Mesenchymal stem cell (in vitro differentiated cells and primary cell): ENCODE results near the gene NT5C1B.

ENCODE experiments used
- DNase-seq: peaks from one replicate; pipeline ENCODE4 v3.0.0-alpha.2; 2013
- H2AFZ ChIP-seq: one replicate; pipeline ENCODE4 v1.6.1; 2013; ENCODE audit warnings: low read depth, mild to moderate bottlenecking, control low read depth, inconsistent platforms, low read length, moderate library complexity
- H2AK5ac ChIP-seq: 2 replicates; pipeline ENCODE4 v1.6.1; 2013; ENCODE audit warnings: low read length, moderate library complexity, mild to moderate bottlenecking, inconsistent platforms; ENCODE audit not compliant: severe bottlenecking
- H2BK120ac ChIP-seq: one replicate; pipeline ENCODE4 v1.6.1; 2013; ENCODE audit warnings: low read depth, mild to moderate bottlenecking, inconsistent platforms, low read length, moderate library complexity
- H2BK12ac ChIP-seq, 2 experiments: one replicate each; pipeline ENCODE4 v1.6.1; 2013; ENCODE audit warnings: inconsistent platforms in 2 of 2, low read length in 2 of 2, mild to moderate bottlenecking in 2 of 2, moderate library complexity in 2 of 2, control low read depth in 1 of 2
- H2BK15ac ChIP-seq: one replicate; pipeline ENCODE4 v1.6.1; 2013; ENCODE audit warnings: mild to moderate bottlenecking, low read depth, inconsistent platforms; ENCODE audit not compliant: poor library complexity, severe bottlenecking
- H2BK5ac ChIP-seq: 2 replicates; pipeline ENCODE4 v1.6.1; 2013; ENCODE audit warnings: low read depth, mild to moderate bottlenecking, low read length, control low read depth, inconsistent platforms; ENCODE audit not compliant: poor library complexity, severe bottlenecking
- H3K14ac ChIP-seq, 2 experiments: one replicate each; pipeline ENCODE4 v1.6.1; 2013; ENCODE audit warnings: inconsistent platforms in 2 of 2, low read length in 2 of 2, control low read depth in 1 of 2, mild to moderate bottlenecking in 1 of 2, moderate library complexity in 1 of 2
- H3K18ac ChIP-seq, 2 experiments: one replicate each; pipeline ENCODE4 v1.6.1; 2013; ENCODE audit warnings: inconsistent platforms in 2 of 2, low read length in 2 of 2, control low read depth in 1 of 2, low read depth in 1 of 2, mild to moderate bottlenecking in 1 of 2
- H3K23ac ChIP-seq, 2 experiments: one replicate each; pipeline ENCODE4 v1.6.1; 2013; ENCODE audit warnings: inconsistent platforms in 2 of 2, low read length in 2 of 2, mild to moderate bottlenecking in 2 of 2, moderate library complexity in 2 of 2, control low read depth in 1 of 2
- H3K27ac ChIP-seq: 2 replicates; pipeline ENCODE4 v1.5.1; 2013; ENCODE audit warnings: mild to moderate bottlenecking, moderate library complexity, low read length, control low read depth, inconsistent platforms; ENCODE audit not compliant: poor library complexity, severe bottlenecking
- H3K27me3 ChIP-seq, 2 experiments: 2 replicates each; pipeline versions ENCODE4 v1.6.1 to v1.7.0; 2013; ENCODE audit warnings: low read length in 2 of 2, mild to moderate bottlenecking in 2 of 2, moderate library complexity in 2 of 2, control low read depth in 1 of 2, inconsistent platforms in 1 of 2; ENCODE audit not compliant: control insufficient read depth in 1 of 2, insufficient read depth in 1 of 2
- H3K36me3 ChIP-seq, 2 experiments: 2 replicates each; pipeline versions ENCODE4 v1.6.1 to v1.7.0; 2013; ENCODE audit warnings: low read length in 2 of 2, control low read depth in 1 of 2, inconsistent platforms in 1 of 2, low read depth in 1 of 2, mild to moderate bottlenecking in 1 of 2; ENCODE audit not compliant: insufficient read depth in 2 of 2, control insufficient read depth in 1 of 2
- H3K4ac ChIP-seq, 2 experiments: one replicate each; pipeline ENCODE4 v1.6.1; 2013; ENCODE audit warnings: inconsistent platforms in 2 of 2, low read length in 2 of 2, mild to moderate bottlenecking in 2 of 2, moderate library complexity in 2 of 2, control low read depth in 1 of 2, low read depth in 1 of 2
- H3K4me1 ChIP-seq: 2 replicates; pipeline ENCODE4 v1.6.1; 2013; ENCODE audit warnings: low read depth, low read length, control low read depth; ENCODE audit not compliant: control insufficient read depth, insufficient read depth
- H3K4me2 ChIP-seq: 2 replicates; pipeline ENCODE4 v1.6.1; 2013; ENCODE audit warnings: low read length, mild to moderate bottlenecking, inconsistent platforms; ENCODE audit not compliant: poor library complexity, severe bottlenecking
- H3K4me3 ChIP-seq, 2 experiments: 2 replicates each; pipeline versions ENCODE4 v1.5.1 to v1.7.0; 2013; ENCODE audit warnings: low read length in 2 of 2, mild to moderate bottlenecking in 2 of 2, control low read depth in 1 of 2, low read depth in 1 of 2; ENCODE audit not compliant: insufficient read depth in 1 of 2
- H3K79me1 ChIP-seq: replicated peaks from 2 replicates; pipeline ENCODE4 v1.6.1; 2013; ENCODE audit warnings: mild to moderate bottlenecking, control low read depth, low read length, inconsistent platforms; ENCODE audit not compliant: poor library complexity, severe bottlenecking
- H3K9ac ChIP-seq: 2 replicates; pipeline ENCODE4 v1.7.0; 2013; ENCODE audit warnings: mild to moderate bottlenecking, low read length, moderate library complexity
- H3K9me3 ChIP-seq: 2 replicates; pipeline ENCODE4 v1.7.0; 2013; ENCODE audit warnings: mild to moderate bottlenecking, low read length; ENCODE audit not compliant: control insufficient read depth
- H4K8ac ChIP-seq: one replicate; pipeline ENCODE4 v1.6.1; 2013; ENCODE audit warnings: inconsistent platforms, mild to moderate bottlenecking, low read length, moderate library complexity
- H4K91ac ChIP-seq: one replicate; pipeline ENCODE4 v1.6.1; 2013; ENCODE audit warnings: mild to moderate bottlenecking, low read length, inconsistent platforms
- WGBS: methylation state at CpG from one replicate; pipeline ENCODE4 v1.1.7; 2013; ENCODE audit warnings: mixed read lengths; 5-methylcytosine and 5-hydroxymethylcytosine counted together

Gene NT5C1B

DNA sequence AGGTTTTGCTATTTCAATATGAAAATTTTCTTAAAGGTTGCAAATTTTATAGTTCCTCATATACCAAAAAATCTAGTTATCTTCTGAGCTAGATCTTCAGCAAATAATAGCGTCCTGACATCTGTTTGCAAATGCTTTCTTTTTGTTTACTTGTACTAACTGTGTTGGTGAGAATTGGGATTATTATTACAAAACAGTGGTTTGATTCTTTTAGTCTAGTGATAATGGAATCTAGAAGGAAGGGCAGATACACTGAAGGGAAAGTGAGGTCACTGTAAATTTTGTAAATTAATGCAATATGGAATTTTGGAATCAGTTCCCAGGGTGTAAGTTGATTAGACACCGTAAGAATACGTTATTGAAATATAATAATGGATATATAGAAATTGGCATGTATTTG, 36.2 kb upstream of the NT5C1B start:
- peak overlapping the region; percentile 63 for H3K9ac ChIP-seq
- WGBS = 88% methylated on average over 1 of the region's 3 CpGs
- H2AFZ ChIP-seq = no peak overlapping the region
- no peak overlapping the region for H2BK120ac ChIP-seq
- no peaks in the 10 kb centered on the region for H3K79me1 ChIP-seq
- H3K18ac ChIP-seq = no peak overlapping the region
- no peak overlapping the region for H2BK12ac ChIP-seq
- H2BK15ac ChIP-seq = no peak overlapping the region
- no peaks in the 10 kb centered on the region for H3K9me3 ChIP-seq
- no peaks in the 10 kb centered on the region for H3K27me3 ChIP-seq
- no peaks in the 10 kb centered on the region for H3K36me3 ChIP-seq
- no peak overlapping the region for H2BK5ac ChIP-seq
- H3K4me1 ChIP-seq = peaks cover 2% of the 10 kb centered on the region
- DNase-seq = no peak
- H4K8ac ChIP-seq = no peak overlapping the region
- no peak overlapping the region for H4K91ac ChIP-seq
- H3K4ac ChIP-seq = no peak overlapping the region
- H3K27ac ChIP-seq = no peak overlapping the region
- no peak overlapping the region for H3K4me3 ChIP-seq
- H3K4me2 ChIP-seq = no peak overlapping the region
- no peak overlapping the region for H2AK5ac ChIP-seq
- no peak overlapping the region for H3K23ac ChIP-seq
- no peak overlapping the region for H3K14ac ChIP-seq

DNA sequence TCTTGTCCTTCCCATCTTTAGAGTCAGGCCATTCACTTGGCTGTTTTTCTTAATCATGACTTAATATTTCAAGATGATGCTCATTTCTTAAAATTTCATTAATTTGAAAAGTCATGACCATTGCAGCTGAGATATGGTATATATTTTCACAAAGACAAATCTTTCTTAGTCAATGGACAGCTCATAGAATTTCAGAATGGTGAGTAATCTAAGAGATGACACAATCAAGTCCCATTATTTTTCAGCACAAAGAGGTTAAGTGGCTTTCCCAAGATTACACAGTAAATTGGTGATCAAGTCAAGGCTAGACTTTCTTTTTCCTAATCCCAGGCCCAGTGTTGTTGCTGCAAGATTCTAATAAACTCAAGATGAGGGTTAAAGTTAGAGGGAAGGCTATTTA, 34.4 kb upstream of the NT5C1B start:
- H3K4me1 ChIP-seq = no peaks in the 10 kb centered on the region
- no peak overlapping the region for H3K4me2 ChIP-seq
- H4K8ac ChIP-seq = no peak overlapping the region
- H3K18ac ChIP-seq = no peak overlapping the region
- H4K91ac ChIP-seq = no peak overlapping the region
- H3K9me3 ChIP-seq = no peaks in the 10 kb centered on the region
- no peak overlapping the region for H3K23ac ChIP-seq
- no peak overlapping the region for H3K27ac ChIP-seq
- no peak overlapping the region for H3K4me3 ChIP-seq
- H3K9ac ChIP-seq = no peak overlapping the region
- DNase-seq = peak; percentile 48
- H2BK120ac ChIP-seq = no peak overlapping the region
- H3K4ac ChIP-seq = no peak overlapping the region
- H3K79me1 ChIP-seq = no peaks in the 10 kb centered on the region
- no peak overlapping the region for H2BK5ac ChIP-seq
- no peaks in the 10 kb centered on the region for H3K36me3 ChIP-seq
- no peak overlapping the region for H2BK15ac ChIP-seq
- H3K27me3 ChIP-seq = no peaks in the 10 kb centered on the region
- no peak overlapping the region for H2AK5ac ChIP-seq
- no peak overlapping the region for H2BK12ac ChIP-seq
- no peak overlapping the region for H2AFZ ChIP-seq
- H3K14ac ChIP-seq = no peak overlapping the region

DNA sequence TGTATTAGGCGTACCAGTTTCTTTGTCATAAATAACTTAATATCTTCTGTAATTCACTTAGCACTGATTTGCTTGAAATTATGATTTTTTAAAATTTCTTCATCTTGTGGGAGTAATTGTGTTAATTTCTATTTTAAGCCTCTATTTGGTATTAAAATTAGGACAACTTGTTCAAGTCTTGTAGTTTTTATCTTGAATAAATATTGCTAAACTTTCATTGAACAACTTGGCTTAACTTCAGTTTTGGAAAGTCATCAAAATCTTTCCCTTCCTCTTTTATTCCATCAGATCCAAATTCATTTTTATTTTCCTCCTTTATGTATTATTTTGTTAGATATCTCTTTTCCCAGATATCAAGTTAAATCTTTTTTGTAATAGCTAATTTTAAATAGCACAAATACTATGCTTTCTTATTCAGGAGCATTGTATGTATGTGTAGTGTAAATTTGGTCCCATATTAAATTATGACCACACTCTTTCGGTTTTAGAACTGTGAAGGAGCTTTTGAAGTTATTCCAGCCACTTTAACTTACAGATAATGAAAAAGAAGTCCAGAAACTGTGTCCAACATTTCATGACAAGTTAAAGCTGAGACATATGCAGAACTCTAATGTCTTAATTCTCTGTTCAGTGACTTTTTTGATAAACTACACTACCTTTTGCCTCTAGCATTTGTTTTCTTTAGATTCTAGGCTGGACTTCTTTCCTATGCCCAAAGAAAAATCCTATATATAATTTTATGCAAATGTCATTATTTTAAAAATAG, 31.7 kb upstream of the NT5C1B start:
- Histone ChIP-seq H3K4ac (no peak overlapping the region), H3K18ac (no peak overlapping the region), H2BK120ac (no peak overlapping the region), H3K4me2 (no peak overlapping the region), H2BK5ac (no peak overlapping the region), H3K14ac (no peak overlapping the region), H3K4me1 (no peaks in the 10 kb centered on the region), H2BK15ac (no peak overlapping the region), H3K27me3 (no peaks in the 10 kb centered on the region), H4K91ac (no peak overlapping the region), H3K79me1 (no peaks in the 10 kb centered on the region), H2AK5ac (no peak overlapping the region), H3K23ac (no peak overlapping the region), H3K9ac (no peak overlapping the region), H3K9me3 (peaks cover 6% of the 10 kb centered on the region), H3K4me3 (no peak overlapping the region), H3K27ac (no peak overlapping the region), H4K8ac (no peak overlapping the region), H3K36me3 (no peaks in the 10 kb centered on the region), H2BK12ac (no peak overlapping the region), H2AFZ (no peak overlapping the region)
- no peak for DNase-seq
- WGBS = no CpG with 5 or more reads among the region's 2 CpGs

DNA sequence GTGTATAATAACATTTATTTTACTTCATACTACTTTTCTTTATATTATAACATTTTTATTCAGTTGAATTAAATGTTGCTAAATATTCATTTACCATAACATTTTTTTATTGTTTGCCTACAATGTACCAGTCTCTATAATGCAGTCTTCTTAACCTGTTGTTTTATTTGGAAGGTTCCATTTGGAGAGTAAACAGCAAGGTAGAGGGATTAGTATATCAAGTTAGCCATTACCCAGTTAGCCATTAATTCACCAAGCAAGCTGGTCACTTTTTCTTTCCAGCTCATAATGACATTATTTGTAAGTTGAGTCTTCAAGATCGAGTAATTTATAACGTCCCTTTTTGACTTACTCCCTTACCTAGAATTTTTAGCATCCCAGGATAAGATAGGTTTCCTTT, 29.7 kb upstream of the NT5C1B start:
- H3K23ac ChIP-seq = no peak overlapping the region
- no peak overlapping the region for H3K9ac ChIP-seq
- 79% methylated on average over 2 of the region's 2 CpGs for WGBS
- H4K91ac ChIP-seq = no peak overlapping the region
- H3K36me3 ChIP-seq = no peaks in the 10 kb centered on the region
- no peaks in the 10 kb centered on the region for H3K27me3 ChIP-seq
- H3K4me3 ChIP-seq = no peak overlapping the region
- no peak overlapping the region for H2AFZ ChIP-seq
- no peak overlapping the region for H2AK5ac ChIP-seq
- no peak overlapping the region for H3K4ac ChIP-seq
- no peak overlapping the region for H3K27ac ChIP-seq
- H3K4me1 ChIP-seq = no peaks in the 10 kb centered on the region
- no peak overlapping the region for H4K8ac ChIP-seq
- no peak overlapping the region for H3K14ac ChIP-seq
- no peak overlapping the region for H2BK120ac ChIP-seq
- no peak overlapping the region for H3K4me2 ChIP-seq
- no peak overlapping the region for H2BK5ac ChIP-seq
- H3K79me1 ChIP-seq = no peaks in the 10 kb centered on the region
- no peak for DNase-seq
- H3K18ac ChIP-seq = no peak overlapping the region
- no peak overlapping the region for H2BK15ac ChIP-seq
- H3K9me3 ChIP-seq = peaks cover 6% of the 10 kb centered on the region
- H2BK12ac ChIP-seq = no peak overlapping the region
